Pons (tissue), 1 donor: ENCODE measurements around the gene CYP3A7.
"Not testable (repeated sequence)": the region's sequence is repeated elsewhere in the genome, so short reads cannot be mapped to it uniquely, and the experiment has no call there.

ENCODE experiments used
- DNase-seq: peaks from one replicate; pipeline ENCODE4 v3.0.0-alpha.2; 2016; ENCODE audit warnings: low spot score

The CYP3A7 gene

DNA sequence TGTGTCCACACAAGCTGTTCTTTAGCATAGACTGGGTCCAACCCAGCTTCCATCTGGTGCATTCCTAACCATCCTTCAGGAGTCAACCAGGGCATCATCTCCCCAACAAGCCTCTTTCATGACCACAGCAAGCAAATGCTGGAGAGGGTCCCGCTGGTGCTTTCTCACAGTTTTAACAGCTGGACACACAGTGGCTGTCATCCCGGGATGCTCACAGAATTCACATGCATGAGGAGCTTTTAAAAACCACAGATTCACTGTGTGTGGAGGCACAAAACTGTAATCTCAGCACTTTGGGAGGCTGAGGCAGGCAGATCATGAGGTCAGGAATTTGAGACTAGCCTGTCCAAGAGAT is 6.4 kb upstream of the CYP3A7 start:
- no peak for DNase-seq

DNA sequence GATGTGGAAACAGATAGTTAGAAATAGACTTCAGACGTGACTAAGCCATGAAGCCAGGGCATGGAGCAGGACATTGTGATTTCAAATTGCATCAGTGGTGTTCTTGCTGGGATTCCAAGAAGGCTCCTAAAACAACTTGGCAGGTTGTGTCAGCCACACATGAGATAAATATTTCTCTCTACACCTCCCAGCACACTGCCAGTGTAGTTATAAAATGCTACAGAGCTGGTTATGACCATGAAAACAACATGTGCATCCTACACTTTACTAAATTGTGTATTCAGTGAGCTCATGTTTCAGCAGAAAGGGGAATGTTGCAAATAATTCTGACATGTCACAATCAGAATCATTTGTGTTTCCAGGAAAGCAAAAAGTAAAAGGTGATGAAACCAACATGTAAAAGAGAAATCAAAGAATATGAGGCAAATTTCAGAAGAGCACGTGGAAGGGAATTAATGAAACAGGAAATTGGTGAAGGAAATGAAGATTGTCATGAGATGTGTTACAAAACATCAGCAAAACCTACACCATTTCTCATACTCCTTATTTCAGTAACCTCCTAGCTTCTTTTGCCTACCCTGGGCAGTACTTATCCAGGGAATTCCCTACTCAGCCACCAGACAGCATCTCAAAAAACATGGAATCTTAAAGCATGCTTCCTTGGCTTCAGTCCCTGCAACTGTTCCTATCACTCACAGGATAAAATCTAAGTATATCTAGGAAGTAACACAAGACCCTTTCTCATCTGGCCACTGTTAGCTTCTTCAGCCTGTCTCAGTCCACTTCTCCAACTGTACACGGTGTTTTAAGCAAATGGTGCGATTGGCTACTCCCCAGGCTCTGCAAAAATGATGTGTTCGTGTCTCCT is 5.8 kb upstream of the CYP3A7 start:
- no peak for DNase-seq

DNA sequence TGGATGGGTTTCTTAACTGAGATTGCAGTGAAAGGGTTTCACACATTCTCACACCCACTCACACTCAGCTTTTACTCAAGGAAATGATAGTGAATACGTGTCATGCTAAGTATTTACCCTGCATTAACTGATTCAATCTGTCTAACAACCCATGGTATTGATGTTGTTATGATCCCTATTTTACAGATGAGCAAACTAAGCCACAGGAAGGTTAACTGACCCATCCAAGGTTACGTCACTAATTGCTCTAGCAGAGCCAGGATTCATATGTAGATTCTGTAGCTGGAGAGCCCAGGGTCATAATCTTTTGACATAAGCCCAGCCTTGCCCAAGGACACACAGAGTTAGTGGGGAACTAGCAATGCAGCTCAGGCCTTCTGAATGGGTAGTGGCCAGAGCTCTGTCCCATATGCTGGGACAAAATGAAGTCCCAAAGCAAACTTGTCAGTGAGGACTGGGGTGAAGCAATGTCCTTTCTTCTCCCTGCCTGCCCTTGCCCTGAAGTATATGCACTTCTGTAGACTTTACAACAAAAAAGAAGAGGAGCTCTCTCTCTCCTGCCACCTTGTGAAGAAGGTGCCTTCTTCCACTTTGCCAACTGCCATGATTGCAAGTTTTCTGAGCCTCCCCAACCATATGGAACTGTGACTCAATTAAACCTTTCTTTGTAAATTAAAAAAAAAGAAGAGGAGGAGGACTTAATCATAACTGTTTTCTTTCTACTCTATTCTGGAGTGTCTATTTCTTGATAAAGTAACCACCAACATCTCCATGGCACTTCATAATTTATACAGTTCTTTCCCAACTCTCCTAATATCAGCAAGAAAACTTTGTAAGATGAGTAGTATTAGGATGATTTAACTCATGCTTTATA is 4.9 kb upstream of the CYP3A7 start:
- no peak for DNase-seq

DNA sequence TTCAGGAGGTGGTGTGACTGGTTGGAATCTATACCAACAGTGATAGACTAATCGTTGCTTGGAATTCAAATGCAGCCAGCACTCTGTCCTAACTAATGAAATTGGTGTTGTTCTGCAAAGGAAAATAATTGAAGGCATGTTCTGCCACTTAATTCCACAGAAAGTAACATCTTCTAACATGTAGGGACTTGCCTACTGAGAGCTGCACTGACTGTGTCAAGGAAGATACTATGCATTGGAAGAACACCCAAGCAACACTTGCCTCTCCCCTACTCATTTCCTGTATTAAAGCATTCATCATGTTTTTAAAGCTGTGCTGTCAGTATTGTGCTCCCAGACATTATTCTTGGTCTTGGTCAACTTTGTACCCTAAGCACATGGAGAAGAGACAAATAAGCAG is 2.7 kb upstream of the CYP3A7 start:
- DNase-seq = no peak

DNA sequence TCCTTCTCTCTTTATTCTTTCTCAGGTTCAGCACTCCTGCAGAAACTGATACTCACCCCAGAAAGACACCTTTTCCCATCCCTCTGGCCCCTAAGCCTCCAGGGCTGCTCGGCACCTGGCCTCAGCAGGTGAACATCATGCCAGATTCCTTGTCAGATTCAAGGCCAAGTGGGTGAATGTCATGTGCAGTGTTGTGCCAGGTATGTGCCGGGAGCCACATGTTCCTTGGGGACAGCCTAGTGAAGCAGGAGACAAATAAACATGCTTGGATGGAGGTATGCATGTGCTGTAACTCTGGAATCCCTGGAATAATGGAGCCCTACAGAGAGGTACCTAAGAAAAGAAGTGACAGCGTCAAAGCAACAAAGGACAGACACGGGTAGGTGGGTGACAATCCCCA is 1.7 kb upstream of the CYP3A7 start:
- not testable (repeated sequence) for DNase-seq

DNA sequence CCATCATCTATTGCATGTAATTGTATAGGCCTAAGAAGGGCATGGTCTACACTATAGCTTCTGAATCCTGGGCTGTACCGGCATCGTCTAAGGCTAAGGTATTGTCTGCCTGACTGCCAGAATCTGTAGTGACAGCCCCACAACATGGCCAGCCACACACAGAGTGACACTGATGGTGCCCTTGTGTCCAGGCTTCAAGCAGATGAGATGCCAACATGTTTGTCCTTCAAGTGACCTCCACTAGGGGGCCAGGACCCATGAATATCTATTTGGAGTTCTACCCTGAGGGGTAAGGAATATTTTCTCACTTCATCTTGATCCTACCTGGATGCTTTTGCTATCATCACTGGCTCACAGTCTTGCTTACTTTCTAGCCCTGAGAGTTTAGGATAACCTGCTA is 1.5 kb downstream of the CYP3A7 start:
- no peak for DNase-seq

DNA sequence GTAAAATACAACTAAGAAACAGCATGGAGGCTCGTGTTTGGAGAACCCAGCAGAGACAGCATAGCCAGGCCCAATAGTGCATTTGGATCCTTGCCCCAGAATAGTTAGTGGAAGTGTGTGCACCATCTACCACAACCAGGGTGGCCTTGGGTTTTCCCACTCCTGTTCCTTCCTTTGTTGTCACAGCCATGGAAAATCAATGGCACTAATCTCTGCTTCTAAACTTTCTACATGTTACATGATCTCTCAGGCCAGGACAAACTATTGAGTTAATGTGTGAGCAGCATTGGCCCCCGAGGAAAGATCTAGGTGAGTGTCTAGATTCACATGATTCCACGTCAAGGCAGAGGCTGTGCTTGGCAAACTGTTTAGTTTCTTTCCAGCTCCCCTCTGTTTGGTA is 2.0 kb downstream of the CYP3A7 start:
- no peak for DNase-seq

DNA sequence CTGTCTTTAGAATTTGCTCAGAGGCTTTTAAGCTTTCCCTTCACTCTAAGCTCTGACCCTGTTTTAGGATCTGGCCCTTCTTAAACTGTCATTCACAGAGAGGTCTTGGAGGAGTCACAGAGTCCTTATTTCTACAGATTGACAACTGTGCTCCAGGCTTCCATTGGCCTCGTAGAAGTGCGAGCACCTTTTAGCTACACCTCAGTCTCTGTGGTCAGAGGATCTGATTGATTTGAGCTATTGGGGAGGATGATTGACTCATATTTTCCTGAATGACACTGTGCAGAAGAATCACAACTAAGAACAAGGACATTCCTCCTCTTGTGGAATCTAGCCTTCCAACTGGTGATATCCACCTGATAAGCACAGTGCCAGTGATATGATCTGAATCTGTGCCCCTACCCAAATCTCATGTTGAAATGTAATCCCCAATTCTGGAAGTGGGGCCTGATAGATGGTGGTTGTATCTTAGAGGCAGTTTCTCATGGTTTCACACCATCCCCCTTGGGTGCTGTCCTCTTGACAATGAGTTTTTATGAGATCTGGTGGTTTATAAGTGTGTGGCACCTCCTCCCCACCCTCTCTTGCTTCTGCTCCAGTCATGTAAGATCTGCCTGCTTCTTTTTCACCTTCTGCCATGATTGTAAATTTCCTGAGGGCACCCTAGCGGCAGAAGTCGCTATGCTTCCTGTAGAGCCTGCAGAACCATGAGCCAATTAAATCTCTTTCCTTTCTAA is 3.2 kb downstream of the CYP3A7 start:
- DNase-seq = no peak

DNA sequence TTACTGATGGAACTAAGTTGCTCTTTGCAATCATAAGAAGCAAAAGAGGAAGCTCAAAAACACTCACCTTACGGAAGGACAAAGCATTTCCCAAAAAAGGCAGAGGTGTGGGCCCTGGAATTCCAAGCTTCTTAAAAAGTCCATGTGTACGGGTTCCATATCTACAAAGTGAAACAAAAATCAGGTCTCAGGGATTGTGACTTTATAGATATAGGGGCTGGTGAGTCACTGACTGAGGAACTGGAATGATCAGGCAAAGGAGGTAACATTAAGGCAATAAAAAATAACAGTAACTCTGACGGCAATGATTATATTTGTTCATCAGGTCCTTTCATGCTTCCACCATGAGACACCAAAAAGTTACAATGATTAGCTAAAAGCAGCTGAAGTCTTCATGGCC is 4.0 kb downstream of the CYP3A7 start:
- DNase-seq = no peak

DNA sequence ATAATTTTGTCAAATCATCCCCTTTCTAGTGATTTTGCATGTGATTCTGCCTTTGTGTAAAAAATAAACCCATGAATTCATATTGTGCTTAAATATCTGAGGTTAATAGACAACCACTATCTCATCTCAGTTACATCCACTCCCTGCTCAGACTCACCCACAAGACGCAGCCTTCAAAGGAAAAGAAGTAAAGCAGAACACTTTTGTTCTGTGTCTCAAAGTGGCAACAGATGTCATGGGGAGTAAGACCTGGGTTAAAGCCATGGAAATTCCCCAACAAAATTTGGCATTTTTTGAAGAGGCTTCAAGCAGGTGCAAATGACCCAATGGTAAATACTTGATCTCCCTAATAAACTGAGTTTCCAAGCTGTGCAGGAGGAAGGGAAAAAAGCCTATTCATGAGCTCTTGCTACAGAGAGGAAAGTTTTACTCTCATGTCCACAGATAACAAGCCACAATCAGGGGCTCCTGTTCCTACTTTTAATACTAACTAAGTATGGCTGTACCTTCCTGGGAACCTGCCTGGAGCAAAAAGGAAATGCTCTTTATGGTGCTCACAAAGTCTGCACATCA is 4.7 kb downstream of the CYP3A7 start:
- no peak for DNase-seq

DNA sequence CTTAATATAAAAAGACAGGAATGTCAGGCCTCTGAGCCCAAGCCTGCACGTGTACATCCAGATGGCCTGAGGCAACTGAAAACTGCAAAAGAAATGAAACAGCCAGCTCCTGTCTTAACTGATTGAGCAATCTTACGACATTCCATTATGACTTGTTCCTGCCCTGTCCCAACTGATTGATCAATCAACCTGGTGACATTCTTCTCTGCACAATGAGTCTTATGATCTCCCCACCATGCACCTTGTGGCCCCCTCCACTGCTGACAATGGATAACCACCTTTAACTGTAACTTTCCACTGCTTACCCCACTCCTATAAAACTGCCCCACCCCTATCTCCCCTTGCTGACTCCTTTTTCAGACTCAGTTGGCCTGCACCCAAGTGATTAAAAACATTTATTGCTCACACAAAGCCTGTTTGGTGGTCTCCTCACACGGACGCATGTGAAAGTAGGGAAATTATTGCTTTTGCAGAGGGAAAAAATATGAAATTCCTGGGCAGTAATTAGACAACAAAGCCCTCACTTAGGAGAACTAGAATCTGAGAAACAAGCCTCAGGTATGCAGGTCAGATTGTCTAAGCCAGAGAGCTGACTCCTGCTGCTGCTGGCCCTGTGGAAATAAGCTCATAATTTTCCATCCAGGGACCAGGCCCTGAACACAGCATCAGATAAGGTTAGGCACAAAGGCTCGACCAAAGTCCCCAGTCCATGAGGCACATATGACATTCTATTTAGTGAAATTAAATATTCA is 5.3 kb downstream of the CYP3A7 start:
- no peak for DNase-seq

DNA sequence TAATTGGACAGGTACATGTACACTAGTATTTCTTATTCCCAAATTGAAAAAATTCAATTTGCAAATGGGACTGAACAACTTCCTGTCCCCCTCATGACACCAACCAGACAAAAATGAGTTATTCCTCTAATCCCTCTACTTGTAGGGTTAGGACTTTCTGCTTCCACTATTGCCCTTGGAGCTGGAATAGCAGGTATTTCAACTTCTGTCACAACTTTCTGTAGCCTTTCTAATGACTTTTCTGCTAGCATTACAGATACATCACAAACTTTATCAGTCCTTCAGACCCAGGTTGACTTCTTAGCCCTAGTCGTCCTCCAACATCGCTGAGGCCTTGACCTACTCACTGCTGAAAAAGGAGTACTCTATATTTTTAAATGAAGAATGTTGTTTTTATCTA is 6.4 kb downstream of the CYP3A7 start:
- no peak for DNase-seq

DNA sequence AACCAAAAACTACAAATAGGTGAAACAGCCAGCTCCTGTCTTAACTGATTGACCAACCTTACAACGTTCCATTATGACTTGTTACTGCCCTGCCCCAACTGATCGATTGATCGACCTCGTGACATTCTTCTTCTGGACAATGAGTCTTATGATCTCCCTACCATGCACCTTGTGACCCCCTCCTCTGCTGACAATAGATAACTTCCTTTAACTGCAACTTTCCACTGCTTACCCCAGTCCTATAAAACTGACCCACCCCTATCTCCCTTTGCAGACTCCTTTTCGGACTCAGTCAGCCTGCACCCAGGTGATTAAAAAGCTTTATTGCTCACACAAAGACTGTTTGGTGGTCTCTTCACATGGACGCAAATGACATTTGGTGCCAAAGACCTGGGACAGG is 11.8 kb downstream of the CYP3A7 start:
- not testable (repeated sequence) for DNase-seq

DNA sequence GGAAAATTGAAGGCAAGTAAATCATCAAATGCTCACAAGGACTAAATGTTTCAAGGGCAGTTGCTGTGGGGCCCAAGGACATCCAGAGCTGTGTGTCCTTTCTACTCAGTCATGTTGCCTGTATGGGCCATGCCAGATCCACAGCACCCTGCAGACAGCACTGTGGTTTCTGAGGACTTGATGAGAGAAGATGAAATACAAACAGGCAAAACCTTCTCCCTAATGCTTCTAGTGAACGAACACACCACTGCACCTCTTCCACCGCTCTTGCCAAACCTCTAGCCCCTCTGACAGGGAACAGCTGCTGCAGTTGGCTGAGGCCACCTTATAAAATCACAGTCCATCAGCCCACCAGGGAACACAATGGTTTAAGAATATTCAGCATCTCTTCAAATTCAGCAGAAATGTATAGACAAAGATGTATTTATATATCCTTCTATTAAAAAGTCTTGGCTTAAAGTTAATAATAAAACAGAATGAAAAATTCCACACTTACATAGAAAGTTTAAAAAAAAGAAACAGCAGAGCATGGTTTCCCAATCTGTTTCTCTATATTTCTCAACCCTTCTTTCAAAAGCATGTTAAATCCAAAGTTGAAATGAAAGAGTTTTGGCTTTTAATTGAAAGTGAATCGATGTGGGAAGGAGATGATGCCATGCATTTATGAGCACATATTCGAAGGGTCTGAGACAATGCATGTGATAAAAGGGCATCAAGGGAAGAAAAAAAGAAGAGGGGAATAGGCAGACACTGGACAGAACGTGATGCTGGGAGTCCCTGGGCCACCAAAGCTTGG is 14.0 kb downstream of the CYP3A7 start:
- DNase-seq = no peak

DNA sequence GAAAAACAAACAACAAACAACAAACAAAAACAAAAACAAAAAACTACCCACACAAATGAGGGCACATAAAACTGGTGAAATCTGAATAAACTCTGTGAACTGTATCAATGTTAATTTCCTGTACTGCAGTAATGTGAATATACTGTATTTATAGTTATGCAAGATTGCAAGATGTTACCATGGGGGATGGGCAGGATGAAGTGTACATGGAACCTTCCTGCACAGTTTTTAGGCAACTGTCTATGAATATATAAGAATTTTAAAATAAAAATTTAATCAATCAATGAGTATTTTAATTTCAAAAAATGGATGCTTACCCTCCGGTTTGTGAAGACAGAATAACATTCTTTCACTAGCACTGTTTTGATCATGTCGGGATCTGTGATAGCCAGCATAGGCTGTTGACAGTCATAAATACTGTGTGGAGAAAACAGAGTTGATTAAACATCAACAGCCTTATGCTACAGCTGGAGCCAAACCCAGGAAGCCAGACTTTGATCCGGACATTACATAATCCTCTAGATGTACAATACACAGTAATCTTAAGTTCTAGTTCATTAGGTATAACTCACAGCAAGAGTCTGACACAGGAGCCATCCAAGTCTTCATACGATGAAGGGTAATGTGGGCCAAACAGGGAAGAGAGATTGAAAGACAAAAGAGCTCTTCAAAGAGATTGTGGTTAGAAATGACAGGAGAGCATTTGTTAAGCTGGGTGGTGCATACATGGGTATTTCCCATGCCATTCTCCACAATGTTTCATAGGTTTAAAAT is 14.8 kb downstream of the CYP3A7 start:
- DNase-seq = no peak

DNA sequence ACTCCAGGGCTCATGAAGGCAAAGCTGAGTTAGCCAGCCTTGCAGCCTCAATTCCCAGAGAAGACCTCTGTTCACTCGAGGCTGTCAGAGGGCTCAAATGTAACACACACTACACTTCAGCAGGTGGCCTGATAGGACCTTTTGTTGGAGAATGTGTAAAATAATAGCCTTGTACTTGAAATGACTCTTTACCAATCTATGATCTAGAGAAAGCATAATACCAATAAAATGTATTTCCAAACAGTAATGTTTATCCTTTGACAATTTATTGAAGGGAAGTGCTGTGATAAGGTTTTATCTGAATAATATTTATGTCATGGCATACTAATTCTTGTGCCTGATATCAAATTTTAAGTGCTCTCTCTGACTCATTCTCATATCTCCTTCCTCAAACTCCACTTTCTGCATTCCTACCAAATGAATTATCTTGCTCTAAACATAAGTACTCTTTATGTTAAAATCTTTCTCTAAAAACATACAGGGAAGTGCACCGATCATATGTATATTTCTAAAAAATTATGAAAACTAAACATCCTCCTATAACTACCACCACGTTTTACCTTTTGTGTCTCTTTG is 20.9 kb downstream of the CYP3A7 start:
- DNase-seq = no peak

DNA sequence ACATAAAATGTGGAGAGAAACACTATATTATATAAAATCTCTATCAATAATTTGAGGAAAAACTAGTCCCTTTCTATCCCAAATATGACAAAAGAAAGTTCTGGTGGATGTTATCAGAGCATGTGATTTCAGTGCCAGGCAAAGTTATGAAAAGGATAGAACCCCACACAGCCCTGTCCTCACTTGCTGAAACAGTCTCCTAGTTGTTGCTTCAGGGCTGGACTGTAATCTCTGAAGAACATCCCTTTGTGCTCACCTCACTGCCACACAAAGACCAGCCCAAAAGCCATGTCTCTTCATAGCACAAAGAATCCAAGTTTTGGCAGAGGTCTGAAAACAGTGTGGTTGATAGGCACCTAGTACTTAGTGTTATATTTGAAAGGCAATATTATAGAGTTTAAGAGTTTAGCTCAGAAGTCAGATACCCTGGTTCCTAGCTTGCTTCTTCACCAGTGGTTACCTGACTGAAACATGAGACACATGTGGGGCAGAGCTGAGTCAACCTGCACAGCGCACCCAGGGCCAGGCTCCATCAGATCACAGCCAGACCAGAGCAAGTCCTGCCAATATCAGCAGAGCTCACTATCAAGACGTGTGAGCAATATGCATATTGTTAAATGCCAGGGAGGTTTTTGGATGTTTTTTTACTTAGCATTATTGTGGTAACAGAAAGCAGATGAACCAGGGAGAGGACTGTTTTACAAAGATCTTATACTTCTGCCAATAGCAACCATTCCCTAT is 25.0 kb downstream of the CYP3A7 start:
- DNase-seq = no peak

DNA sequence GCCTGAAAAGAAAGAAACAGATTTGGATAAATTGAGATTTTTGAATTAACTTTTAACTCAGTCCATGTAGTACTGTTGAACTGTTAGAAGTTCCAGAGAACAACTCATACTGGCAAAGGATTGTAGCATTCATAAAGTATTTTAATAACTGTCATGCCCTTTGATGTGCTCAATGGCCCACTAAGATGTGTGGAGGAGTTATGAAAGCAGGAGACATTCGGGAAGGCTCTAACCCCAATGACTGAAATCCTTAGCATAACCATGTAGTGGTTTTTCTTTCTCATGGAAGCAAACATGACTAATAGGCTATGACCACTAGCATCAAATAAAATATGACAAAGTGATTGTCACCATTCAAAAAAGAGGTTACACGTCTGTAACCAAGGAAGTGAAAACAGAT is 25.7 kb downstream of the CYP3A7 start:
- no peak for DNase-seq

DNA sequence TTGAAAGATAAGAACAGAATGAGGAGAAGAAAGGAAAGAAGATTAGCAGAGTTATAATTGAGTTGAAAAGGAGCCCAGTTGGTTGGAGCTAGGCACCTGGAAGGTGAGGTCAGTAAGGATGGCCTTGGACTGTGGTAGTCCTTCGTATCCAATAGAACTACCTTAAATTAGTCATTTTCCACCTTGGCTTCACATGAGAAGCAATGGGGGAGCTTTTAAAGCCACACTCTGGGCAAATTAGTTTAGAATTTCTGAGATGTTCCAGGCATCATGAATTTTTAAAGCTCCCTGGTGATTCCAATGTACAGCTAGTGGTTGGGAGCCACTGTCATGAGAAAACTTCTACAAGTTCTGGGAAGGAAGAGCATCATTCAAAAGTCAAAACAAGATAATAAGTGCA is 27.9 kb downstream of the CYP3A7 start:
- no peak for DNase-seq
